HG02970 (cell line): ENCODE data around the gene FMN1.

Experiments used
- ATAC-seq: cut with Tn5 transposase; IDR thresholded peaks from one replicate; pipeline ENCODE4 v1.9.1; 2021; ENCODE audit warnings: mild to moderate bottlenecking, moderate library complexity, moderate number of reproducible peaks; ENCODE audit not compliant: unreplicated experiment, low FRiP score

Gene FMN1

GRCh38 chr15:32739522-32740063 is 454.9 kb downstream of the FMN1 start:
- ATAC-seq = no peak

DNA sequence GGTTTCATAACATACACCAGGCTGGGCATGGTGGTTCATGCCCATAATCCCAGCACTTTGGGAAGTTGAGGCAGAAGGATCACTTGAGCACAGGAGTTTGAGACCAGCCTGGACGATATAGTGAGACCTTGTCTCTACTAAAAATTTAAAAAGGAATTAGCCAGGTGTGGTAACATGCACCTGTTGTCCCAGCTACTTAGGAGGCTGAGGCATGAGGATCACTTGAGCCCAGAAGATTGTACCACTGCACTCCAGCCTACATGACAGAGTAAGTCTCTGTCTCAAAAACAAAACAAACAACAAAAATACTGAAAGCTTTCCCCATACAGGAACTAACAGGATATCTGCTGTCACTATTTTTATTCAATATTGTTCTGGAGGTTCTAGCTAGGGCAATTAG is 455.8 kb downstream of the FMN1 start:
- ATAC-seq = no peak

- no peak for ATAC-seq
Observed at GRCh38 chr15:32737304-32737703, 457.2 kb downstream of the FMN1 start.

GRCh38 chr15:32736701-32737061 is 457.8 kb downstream of the FMN1 start:
- no peak for ATAC-seq

- no peak for ATAC-seq
Observed at GRCh38 chr15:32735989-32736700, 458.4 kb downstream of the FMN1 start.

GRCh38 chr15:32733281-32733680 is 461.2 kb downstream of the FMN1 start:
- no peak for ATAC-seq

- no peak for ATAC-seq
Observed at GRCh38 chr15:32732574-32733157, 461.8 kb downstream of the FMN1 start.

DNA sequence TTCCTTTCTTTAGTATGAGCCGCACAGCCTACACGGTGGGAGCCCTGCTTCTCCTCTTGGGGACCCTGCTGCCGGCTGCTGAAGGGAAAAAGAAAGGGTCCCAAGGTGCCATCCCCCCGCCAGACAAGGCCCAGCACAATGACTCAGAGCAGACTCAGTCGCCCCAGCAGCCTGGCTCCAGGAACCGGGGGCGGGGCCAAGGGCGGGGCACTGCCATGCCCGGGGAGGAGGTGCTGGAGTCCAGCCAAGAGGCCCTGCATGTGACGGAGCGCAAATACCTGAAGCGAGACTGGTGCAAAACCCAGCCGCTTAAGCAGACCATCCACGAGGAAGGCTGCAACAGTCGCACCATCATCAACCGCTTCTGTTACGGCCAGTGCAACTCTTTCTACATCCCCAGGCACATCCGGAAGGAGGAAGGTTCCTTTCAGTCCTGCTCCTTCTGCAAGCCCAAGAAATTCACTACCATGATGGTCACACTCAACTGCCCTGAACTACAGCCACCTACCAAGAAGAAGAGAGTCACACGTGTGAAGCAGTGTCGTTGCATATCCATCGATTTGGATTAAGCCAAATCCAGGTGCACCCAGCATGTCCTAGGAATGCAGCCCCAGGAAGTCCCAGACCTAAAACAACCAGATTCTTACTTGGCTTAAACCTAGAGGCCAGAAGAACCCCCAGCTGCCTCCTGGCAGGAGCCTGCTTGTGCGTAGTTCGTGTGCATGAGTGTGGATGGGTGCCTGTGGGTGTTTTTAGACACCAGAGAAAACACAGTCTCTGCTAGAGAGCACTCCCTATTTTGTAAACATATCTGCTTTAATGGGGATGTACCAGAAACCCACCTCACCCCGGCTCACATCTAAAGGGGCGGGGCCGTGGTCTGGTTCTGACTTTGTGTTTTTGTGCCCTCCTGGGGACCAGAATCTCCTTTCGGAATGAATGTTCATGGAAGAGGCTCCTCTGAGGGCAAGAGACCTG is 463.5 kb downstream of the FMN1 start:
- no peak for ATAC-seq

GRCh38 chr15:32729700-32730395 is 464.7 kb downstream of the FMN1 start:
- ATAC-seq = no peak

- ATAC-seq = peak; percentile 86
Observed at GRCh38 chr15:32723171-32723948, 471.2 kb downstream of the FMN1 start.

DNA sequence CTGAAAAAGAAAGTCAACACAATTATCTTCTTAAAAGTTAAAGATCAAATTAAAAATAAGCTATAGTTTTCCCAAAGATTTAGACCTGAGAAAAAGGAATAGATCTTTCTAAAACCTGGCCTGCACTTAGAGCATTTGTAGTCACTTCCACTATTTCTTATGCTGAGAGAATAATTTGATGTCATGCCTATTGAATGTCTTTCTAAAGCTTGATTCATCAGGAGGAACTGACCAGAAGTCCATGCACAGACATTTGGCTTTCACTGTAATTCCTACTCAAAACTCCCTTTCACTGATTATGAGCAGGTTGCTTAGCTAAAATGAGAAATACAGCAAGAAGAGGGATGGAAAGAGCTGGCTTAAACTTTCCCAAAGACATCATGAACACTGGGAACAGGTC is 472.4 kb downstream of the FMN1 start:
- ATAC-seq = no peak

- ATAC-seq = no peak
Observed at GRCh38 chr15:32721596-32721995, 472.9 kb downstream of the FMN1 start.

- ATAC-seq = no peak
Observed at GRCh38 chr15:32718821-32719716, 475.4 kb downstream of the FMN1 start.

DNA sequence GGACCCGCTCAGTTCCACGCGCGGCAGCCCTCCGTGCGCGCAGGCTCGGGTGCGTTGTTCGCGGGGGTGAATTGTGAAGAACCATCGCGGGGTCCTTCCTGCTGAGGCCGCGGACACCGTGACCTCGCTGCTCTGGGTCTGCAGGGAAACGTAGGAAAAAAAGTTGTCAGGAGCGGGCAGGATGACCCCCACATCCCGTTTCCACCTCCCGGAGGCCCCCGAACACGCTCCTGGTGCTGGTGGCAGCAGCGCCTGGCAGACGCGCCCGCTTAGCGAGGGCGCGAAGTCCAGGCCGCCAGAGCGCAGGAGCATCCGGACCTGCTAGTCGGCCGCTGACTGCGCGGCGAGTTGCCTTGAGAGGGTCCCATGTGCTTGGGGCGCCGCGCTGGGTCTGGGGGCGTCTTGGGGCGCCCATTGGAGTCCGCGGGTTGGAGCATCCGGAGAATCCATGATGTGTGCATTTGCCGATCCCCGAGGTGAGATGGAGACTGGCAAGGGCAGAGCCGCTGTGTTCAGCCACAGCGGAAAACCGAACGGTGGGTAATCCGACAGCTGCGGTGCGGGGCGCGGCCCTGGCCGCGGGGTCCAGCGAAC is 476.2 kb downstream of the FMN1 start:
- ATAC-seq = no peak

DNA sequence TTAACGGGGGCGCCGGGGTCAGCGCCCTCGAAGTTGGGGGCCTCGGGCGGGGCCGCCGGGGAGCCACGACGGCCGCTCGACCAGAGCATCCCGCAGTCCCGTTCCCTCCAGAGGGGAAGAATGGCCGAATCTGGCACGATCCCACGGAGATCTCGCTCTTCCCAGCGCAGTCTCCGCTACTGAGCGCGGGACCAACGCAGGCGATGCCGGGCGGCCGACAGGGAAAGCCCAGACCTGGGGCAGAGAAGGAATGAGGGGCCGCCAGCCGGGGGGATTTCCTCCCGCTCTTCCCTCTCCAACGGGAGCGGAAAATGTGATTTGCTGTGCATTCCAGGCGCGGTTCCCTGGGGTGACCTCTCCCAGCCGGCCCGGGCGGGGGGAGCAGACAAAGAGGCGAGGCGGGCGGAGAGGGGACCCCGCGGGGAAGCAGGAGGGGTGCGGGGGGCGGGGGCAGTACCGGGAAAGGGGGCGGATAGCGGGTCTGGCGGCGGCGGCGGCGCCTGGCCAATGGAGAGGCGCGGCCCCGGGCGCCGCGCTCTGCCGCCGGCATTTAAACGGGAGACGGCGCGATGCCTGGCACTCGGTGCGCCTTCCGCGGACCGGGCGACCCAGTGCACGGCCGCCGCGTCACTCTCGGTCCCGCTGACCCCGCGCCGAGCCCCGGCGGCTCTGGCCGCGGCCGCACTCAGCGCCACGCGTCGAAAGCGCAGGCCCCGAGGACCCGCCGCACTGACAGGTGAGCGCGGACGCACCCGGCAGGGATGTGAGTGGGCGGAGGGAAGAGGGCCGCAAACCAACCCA is 476.9 kb downstream of the FMN1 start, which contains the start of gene GREM1:
Gene GREM1 (plus strand): TSS at position 579 of the 801 bp plus-strand sequence. CDS start 12,687 bp downstream, outside the sequence.
- no peak for ATAC-seq

DNA sequence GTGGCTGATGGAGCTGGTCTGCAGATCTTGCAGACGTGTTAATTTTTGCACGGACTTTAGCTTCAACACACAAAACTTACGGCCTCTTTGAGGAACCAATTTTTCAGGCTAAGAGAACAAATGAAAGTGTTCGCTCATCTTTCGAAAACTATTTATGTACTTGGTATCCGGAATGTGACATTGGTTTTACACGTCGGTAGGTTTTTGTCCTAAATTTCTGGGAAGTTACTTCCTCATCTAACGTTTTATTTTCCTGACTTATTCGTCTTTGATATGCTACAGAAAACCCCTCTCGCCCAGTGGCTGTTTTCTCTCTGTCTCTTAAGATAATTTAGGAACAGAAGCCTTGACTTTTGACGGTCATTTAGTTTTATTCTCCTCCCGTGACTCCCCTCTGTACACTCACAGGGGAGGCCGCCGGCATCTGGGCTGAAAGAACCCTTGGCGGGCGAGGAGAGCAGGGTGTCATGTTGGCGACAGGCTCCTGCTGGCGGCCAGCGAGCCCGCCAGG is 477.5 kb downstream of the FMN1 start:
- no peak for ATAC-seq
